RWPE1 (cell line): ENCODE measurements around the gene SLC16A3.

Experiments used
- CTCF ChIA-PET: fragments of 350-600 bp; sonication (Branson Sonifier 250); formaldehyde crosslinking; extraction: SDS; loops from one replicate; lab custom pipeline; 2021; lab: Yijun Ruan, JAX
- POLR2A ChIA-PET: fragments of 400-600 bp; formaldehyde crosslinking; extraction: SDS; loops from one replicate; lab custom pipeline; 2020; ENCODE audit warnings: antibody characterized with exemption; ENCODE audit not compliant: low non-redundant PET; lab: Yijun Ruan, JAX
- DNase-seq: peaks from one replicate; pipeline ENCODE4 v3.0.0; 2012; ENCODE audit warnings: low spot score
- H3K27ac ChIP-seq: fragments of 450-650 bp; 2 replicates; pipeline ENCODE4 v1.5.1; 2017
- CTCF ChIP-seq: fragments of 450-650 bp; conservative IDR thresholded peaks from 2 replicates; pipeline ENCODE4 v1.5.1; 2017; ENCODE audit warnings: low read depth, mild to moderate bottlenecking

SLC16A3 gene

GRCh38 chr17:82221341-82221902 is 7.4 kb upstream of the SLC16A3 start:
- no peak for TF ChIP-seq CTCF
- H3K27ac ChIP-seq: peak overlapping the region; percentile 99
- ChIA-PET CTCF (interaction anchor here (0.6 kb wide), 1 partner anchor 164 kb away, joined by 4 read pairs; no protein-coding TSS in a partner anchor), POLR2A (interaction anchor here (1.3 kb wide), 1 partner anchor 8 kb away, joined by 5 read pairs; the partner anchor contains the start of gene SLC16A3)
- DNase-seq: no peak

- TF ChIP-seq CTCF: no peak
- DNase-seq: no peak
- CTCF ChIA-PET: no interaction called here
- peak overlapping the region; percentile 7; the same call in 1 of the 2 replicates for H3K27ac ChIP-seq
- POLR2A ChIA-PET: interaction anchor here (0.6 to 0.7 kb wide), 3 partner anchors 13 to 305 kb away, joined by 3 to 8 read pairs (median 5); partner anchors contain the start of gene SIRT7
These were observed 6.0 kb upstream of the SLC16A3 start for GRCh38 chr17:82222816-82223215.

DNA sequence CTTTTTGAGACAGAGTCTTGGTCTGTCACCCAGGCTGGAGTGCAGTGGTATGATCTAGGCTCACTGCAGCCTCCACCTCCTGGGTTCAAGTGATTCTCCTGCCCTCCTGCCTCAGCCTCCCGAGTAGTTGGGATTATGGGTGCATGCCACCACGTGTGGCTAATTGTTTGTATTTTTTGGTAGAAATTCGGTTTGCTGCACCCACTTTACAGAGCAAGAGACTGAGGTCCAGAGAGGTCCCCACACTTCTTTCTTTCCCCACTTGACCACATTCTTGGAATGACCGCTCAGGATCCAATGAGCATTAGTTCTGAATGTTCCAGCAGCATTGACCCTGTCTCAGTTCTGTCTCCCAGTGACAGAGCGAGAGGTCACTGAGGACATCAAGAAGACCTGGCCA is 5.3 kb upstream of the SLC16A3 start:
- ChIA-PET POLR2A (no interaction called here), CTCF (no interaction called here)
- peak overlapping the region; percentile 7; the same call in 1 of the 2 replicates for H3K27ac ChIP-seq
- DNase-seq: no peak
- no peak for TF ChIP-seq CTCF

- TF ChIP-seq CTCF: no peak
- ChIA-PET CTCF (no interaction called here), POLR2A (no interaction called here)
- no peak for DNase-seq
- peak overlapping the region; percentile 99 for H3K27ac ChIP-seq
These were observed 4.2 kb upstream of the SLC16A3 start for GRCh38 chr17:82224666-82225065.

GRCh38 chr17:82225368-82226029 is 3.3 kb upstream of the SLC16A3 start:
- DNase-seq: no peak
- POLR2A ChIA-PET: no interaction called here
- CTCF ChIA-PET: interaction anchor here (0.8 to 1.2 kb wide), 2 partner anchors 13 to 42 kb away, joined by 3 to 5 read pairs; partner anchors contain the start of gene CCDC57
- no peak for TF ChIP-seq CTCF
- peak overlapping the region; percentile 99 for H3K27ac ChIP-seq

GRCh38 chr17:82226146-82226808 is 2.6 kb upstream of the SLC16A3 start:
- DNase-seq: no peak
- ChIA-PET CTCF (interaction anchor here (0.6 to 1.2 kb wide), 3 partner anchors 14 to 111 kb away, joined by 3 to 5 read pairs (median 3); partner anchors contain the start of gene CCDC57), POLR2A (no interaction called here)
- TF ChIP-seq CTCF: no peak
- H3K27ac ChIP-seq: peak overlapping the region; percentile 99
